Thyroid gland (tissue), 4 donors: ENCODE data around the gene PRKCA. TPM values are rescaled to one million over a fixed set of nuclear protein-coding genes. Genes with fewer than 3 reads are reported as not detected.

ENCODE experiments used
- DNase-seq, 2 donors: peaks; one replicate each; pipeline ENCODE4 v3.0.0-alpha.2; 2019
- H3K27ac ChIP-seq, 3 donors: fragments of 200-600 bp; sonication (generic); 1 replicate in 2 of 3; 2 replicates in 1 of 3; pipeline ENCODE4 v1.5.1; 2016 to 2019; ENCODE audit warnings: mild to moderate bottlenecking in 1 of 3, moderate library complexity in 1 of 3
- H3K27me3 ChIP-seq: fragments of 200-600 bp; sonication (generic); one replicate; pipeline ENCODE4 v1.5.1; 2019
- H3K36me3 ChIP-seq, 2 donors: fragments of 200-600 bp; sonication (generic); one replicate each; pipeline ENCODE4 v1.5.1; 2016 to 2019
- H3K4me1 ChIP-seq, 2 donors: fragments of 200-600 bp; sonication (generic); one replicate each; pipeline ENCODE4 v1.5.1; 2017 to 2019
- H3K4me3 ChIP-seq, 3 donors: fragments of 200-600 bp; sonication (generic); replicated peaks in 1 of 3; 1 replicate in 2 of 3; 2 replicates in 1 of 3; pipeline ENCODE4 v1.5.1; 2016; ENCODE audit warnings: mild to moderate bottlenecking in 1 of 3
- H3K9me3 ChIP-seq: fragments of 200-600 bp; sonication (generic); one replicate; pipeline ENCODE4 v1.5.1; 2017
- POLR2A ChIP-seq, 2 donors: fragments of 450-650 bp; IDR thresholded peaks; one replicate each; pipeline ENCODE4 v1.6.1; 2017; ENCODE audit warnings: antibody characterized with exemption in 2 of 2, mild to moderate bottlenecking in 2 of 2, moderate library complexity in 1 of 2
- WGBS, 2 donors: methylation state at CpG; one replicate each; pipeline ENCODE4 v1.1.5; 2017; 5-methylcytosine and 5-hydroxymethylcytosine counted together
- intact Hi-C: fragments of 100-400 bp; cut with DNase I; formaldehyde crosslinking; loops from one replicate; pipeline ENCODE4 v1.15.1; 2023
- total RNA-seq, 4 donors: library from RNA; depleted of rRNA; stranded (reverse); fragments of >200 nt; gene quantifications; one replicate each; pipeline ENCODE4 v1.2.3, GENCODE V29; 2016
- TF ChIP-seq, protein P1 (sequence below), 6 experiments: fragments of 200-600 bp in 3 of 6; fragments of 450-650 bp in 3 of 6; sonication (generic) in 3 of 6; IDR thresholded peaks; one replicate each; pipeline ENCODE4 v1.5.1; 2016 to 2019; ENCODE audit warnings: antibody characterized with exemption in 6 of 6, mild to moderate bottlenecking in 2 of 6, inconsistent platforms in 1 of 6, moderate library complexity in 1 of 6

The PRKCA gene
- total RNA-seq, 4 donors from 2014 or later: 6.7 to 24.2 (median 15.3) TPM

DNA sequence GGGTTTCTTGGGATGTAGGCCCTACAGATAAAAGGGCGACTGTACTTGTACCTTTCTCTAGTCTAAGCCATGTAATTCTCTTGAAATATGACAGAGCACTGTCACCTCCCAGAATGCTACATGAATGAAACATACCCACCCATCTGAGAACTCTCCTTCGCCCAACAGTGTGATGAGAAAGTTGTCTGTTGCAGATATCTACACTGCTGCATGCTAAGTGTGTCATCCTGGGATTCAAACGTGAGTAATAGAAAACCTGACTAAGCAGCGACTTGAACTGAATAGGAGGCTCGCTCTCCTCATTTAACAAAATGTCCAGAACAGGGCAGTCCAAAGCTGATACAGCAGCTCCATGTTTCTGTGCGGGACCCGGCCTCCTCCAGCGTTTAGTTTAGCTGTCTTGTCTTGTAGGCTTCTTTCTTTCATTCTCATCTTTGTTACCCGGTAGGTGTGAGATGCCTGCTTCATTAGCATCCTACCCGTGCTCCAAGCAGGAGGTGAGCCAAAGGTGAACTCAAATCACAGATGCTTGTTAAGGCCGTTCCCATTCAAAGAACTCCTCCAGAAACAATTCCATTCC is 211.9 kb downstream of the PRKCA start:
- peaks cover 0 to under 1% of the 10 kb centered on the region in 2 donors for H3K4me1 ChIP-seq
- no peaks in the 10 kb centered on the region for H3K9me3 ChIP-seq
- TF ChIP-seq, protein P1, sequence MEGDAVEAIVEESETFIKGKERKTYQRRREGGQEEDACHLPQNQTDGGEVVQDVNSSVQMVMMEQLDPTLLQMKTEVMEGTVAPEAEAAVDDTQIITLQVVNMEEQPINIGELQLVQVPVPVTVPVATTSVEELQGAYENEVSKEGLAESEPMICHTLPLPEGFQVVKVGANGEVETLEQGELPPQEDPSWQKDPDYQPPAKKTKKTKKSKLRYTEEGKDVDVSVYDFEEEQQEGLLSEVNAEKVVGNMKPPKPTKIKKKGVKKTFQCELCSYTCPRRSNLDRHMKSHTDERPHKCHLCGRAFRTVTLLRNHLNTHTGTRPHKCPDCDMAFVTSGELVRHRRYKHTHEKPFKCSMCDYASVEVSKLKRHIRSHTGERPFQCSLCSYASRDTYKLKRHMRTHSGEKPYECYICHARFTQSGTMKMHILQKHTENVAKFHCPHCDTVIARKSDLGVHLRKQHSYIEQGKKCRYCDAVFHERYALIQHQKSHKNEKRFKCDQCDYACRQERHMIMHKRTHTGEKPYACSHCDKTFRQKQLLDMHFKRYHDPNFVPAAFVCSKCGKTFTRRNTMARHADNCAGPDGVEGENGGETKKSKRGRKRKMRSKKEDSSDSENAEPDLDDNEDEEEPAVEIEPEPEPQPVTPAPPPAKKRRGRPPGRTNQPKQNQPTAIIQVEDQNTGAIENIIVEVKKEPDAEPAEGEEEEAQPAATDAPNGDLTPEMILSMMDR (IDR thresholded peaks at IDR 0.05): no peak
- TF ChIP-seq POLR2A (IDR thresholded peaks at IDR 0.05): no peak
- no peak for DNase-seq
- H3K36me3 ChIP-seq: no peaks in the 10 kb centered on the region
- H3K4me3 ChIP-seq: no peak overlapping the region
- H3K27ac ChIP-seq: no peak overlapping the region
- no peaks in the 10 kb centered on the region for H3K27me3 ChIP-seq
- 85 to 87% methylated on average over 11 of the region's 11 CpGs for WGBS, 2 donors
- intact Hi-C loops: no loop called here

DNA sequence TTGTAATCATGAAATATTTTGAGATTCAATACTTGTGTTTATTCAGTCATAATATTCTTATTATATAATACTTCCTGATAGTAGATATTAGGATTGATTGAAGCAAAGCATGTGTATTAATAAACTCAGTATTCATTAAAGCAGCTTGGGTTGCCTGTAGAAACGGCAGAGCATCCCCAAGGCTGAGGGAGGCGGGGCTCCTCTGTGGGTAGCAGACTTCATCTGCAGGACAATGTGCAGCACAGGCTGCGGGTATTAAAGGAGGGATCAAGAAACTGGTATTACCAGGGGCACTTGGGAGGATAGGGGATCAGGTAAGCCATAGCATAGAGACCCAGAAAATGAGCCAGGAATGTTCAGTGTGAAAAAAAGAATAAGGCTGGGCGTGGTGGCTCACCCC is 213.6 kb downstream of the PRKCA start:
- 91 to 96% methylated on average over 4 of the region's 4 CpGs for WGBS, 2 donors
- Histone ChIP-seq H3K27ac (no peak overlapping the region), H3K9me3 (no peaks in the 10 kb centered on the region), H3K36me3 (no peaks in the 10 kb centered on the region), H3K4me3 (no peak overlapping the region), H3K4me1 (no peaks in the 10 kb centered on the region), H3K27me3 (no peaks in the 10 kb centered on the region)
- DNase-seq: no peak
- no peak for TF ChIP-seq POLR2A (IDR thresholded peaks at IDR 0.05)
- TF ChIP-seq, protein P1 (IDR thresholded peaks at IDR 0.05): no peak
- intact Hi-C loops: no loop called here

DNA sequence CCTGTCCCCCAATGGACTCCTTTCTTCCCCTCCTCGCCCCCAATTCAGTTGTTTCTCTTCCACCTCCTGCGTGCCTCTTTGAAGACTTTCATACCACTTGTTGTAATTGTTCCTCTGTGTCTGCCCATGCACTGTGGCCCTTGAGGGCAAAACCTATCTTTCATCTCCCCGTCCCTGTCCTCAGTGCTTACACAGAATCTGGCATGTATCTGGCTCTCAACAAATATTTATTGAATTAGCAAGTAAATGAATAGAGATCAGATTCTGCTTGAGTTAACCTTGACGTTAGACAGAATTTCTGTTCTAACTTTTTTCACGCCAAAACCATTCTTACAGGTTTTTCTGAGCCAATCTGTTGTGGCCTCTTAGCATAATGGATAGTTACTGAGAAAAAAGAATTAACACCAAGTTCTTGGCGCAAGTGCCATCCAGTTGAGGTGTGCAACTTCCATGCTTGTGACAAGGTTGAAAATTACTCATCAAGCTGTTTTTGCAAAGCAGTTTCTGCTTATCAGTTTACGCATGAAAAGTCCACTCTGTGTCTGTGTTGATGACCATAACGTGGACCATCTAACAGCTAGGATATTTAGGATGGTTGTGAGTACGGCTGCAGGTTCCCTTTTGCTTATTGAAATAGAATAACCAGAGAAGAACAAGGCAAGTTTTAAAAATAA is 215.1 kb downstream of the PRKCA start:
- Histone ChIP-seq H3K4me1 (no peaks in the 10 kb centered on the region), H3K27me3 (no peaks in the 10 kb centered on the region), H3K36me3 (no peaks in the 10 kb centered on the region), H3K27ac (no peak overlapping the region), H3K4me3 (no peak overlapping the region), H3K9me3 (no peaks in the 10 kb centered on the region)
- TF ChIP-seq POLR2A (IDR thresholded peaks at IDR 0.05): no peak
- TF ChIP-seq, protein P1 (IDR thresholded peaks at IDR 0.05): no peak
- intact Hi-C loops: no loop called here
- 81 to 83% methylated on average over 9 of the region's 9 CpGs for WGBS, 2 donors
- DNase-seq: no peak

DNA sequence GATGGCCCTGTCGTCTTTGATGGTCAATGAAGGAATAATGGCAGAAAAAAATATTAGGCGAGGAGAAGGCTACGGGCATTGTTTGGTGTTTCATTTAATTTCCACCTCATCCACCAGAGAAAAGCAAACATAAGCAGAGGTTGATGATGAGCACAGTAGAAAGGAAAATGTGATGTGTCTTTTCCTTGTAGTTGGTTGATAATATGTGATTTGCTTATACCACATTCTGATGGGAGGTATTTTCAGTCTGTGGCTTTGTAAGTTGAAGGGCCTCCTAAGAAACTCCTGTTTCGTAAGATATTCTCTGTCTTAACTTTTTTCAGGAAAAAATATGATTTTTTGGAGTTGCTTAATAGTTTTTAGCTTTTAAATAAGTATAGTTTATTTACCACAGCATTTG is 215.7 kb downstream of the PRKCA start:
- H3K4me1 ChIP-seq: no peaks in the 10 kb centered on the region
- 89 to 94% methylated on average over 4 of the region's 4 CpGs for WGBS, 2 donors
- no peaks in the 10 kb centered on the region for H3K27me3 ChIP-seq
- no peaks in the 10 kb centered on the region for H3K36me3 ChIP-seq
- intact Hi-C loops: no loop called here
- DNase-seq: no peak
- no peaks in the 10 kb centered on the region for H3K9me3 ChIP-seq
- no peak overlapping the region for H3K27ac ChIP-seq
- TF ChIP-seq POLR2A (IDR thresholded peaks at IDR 0.05): no peak
- TF ChIP-seq, protein P1 (IDR thresholded peaks at IDR 0.05): no peak
- no peak overlapping the region for H3K4me3 ChIP-seq

DNA sequence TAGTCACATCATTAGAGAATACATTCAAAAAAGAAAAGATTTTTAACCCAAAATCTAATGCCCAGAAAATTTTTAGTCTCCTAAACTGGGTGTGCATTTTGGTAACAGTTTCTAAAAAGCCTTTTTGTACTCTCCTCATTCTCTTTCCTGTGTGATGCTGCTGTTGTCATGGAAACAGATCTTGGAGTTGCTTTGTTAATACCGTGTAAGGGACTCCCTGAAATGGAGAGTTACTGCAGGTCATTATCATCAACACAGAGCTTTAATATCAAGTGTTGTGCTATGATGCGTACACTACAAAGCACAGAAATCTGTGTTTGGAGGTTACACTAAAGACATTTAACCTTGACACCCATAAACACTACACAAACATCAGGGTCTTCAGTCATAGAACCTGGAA is 216.3 kb downstream of the PRKCA start:
- Histone ChIP-seq H3K4me3 (no peak overlapping the region), H3K4me1 (no peaks in the 10 kb centered on the region), H3K36me3 (no peaks in the 10 kb centered on the region), H3K27ac (no peak overlapping the region), H3K9me3 (no peaks in the 10 kb centered on the region), H3K27me3 (no peaks in the 10 kb centered on the region)
- TF ChIP-seq, protein P1 (IDR thresholded peaks at IDR 0.05): no peak
- TF ChIP-seq POLR2A (IDR thresholded peaks at IDR 0.05): no peak
- WGBS, 2 donors: 80 to 83% methylated on average over 2 of the region's 2 CpGs
- no peak for DNase-seq
- intact Hi-C loops: no loop called here
